HK-2 (cell line): ENCODE data around the gene RCAN2.

Experiments used
- DNase-seq: peaks from one replicate; pipeline ENCODE4 v3.0.0-alpha.2; 2018; ENCODE audit not compliant: unreplicated experiment

Gene RCAN2

GRCh38 chr6:46491628-46492547, 639 bp upstream of the RCAN2 start:
- no peak for DNase-seq

DNA sequence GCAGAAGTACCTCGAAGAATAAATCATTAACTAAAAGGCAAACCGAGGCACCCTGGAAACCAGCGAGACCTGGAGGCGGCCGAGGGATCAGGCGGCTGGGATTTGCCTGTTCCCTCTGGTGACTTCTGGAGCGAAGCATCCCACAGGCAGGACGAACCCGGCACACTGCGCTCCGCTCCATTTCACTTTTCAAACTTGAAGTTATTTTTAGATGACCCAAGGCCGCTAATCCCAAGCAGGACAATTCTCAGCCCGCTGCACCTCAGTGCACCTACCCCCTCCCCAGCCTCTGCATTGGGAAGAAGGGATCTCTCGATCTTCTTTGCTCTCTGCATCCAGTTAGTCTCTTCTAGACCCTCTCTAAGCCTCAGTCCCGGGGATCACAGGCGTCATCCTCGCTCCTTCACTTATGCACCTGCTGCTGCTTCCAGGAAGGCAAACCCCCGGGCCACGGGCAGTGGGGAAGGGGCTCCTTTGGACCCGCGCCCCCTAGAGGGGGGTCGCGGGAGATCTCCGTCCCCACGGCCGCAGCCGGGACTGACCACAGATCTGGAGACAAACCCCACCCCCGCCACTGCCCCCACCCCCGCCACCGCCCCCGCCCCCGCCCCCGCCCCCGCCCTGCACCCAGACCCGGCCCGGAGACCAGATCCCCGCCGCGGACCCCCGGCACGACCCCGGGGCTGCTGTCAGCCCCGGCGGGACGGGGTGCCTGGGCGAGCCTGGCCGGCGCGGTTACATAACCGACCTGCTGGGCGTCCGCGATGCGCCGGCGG, 636 bp downstream of the RCAN2 start:
- DNase-seq = no peak

GRCh38 chr6:46486181-46486580, 5.1 kb downstream of the RCAN2 start:
- no peak for DNase-seq

DNA sequence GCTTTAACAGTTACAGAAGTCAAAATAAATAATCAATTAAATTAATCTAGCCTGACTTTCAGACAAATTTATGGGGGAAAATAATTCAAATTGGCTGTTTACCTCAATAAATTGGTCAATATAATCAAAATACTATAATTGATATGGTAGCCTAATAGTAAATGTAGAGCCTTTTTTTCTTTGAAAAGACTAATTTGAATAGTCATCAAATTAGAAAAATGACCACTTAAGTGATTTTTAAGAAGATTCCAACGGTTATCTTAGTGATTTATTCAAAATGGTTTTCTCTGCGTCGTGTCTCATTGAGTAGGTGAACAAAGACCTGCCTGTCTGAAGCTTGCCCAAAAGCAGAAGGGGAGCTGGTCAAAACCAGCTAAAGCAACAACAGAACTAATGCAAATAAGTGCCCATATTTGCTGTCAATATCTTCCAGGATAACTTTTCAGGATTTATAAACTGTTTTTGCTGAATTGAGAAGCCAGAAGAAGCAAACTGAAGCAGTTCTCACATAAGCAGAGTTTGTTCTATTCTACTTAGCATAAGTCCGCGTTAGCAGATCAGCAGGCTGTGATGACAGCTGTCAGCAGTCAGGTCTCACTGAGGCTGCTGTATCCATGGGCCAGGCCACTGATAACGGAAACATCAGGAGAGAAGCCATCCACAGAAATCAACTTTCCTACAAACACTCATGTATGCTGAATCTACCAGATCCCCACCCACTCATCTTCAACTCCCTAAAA, 7.0 kb downstream of the RCAN2 start:
- DNase-seq = no peak

- no peak for DNase-seq
Measured at GRCh38 chr6:46476301-46476700, 14.9 kb downstream of the RCAN2 start.

DNA sequence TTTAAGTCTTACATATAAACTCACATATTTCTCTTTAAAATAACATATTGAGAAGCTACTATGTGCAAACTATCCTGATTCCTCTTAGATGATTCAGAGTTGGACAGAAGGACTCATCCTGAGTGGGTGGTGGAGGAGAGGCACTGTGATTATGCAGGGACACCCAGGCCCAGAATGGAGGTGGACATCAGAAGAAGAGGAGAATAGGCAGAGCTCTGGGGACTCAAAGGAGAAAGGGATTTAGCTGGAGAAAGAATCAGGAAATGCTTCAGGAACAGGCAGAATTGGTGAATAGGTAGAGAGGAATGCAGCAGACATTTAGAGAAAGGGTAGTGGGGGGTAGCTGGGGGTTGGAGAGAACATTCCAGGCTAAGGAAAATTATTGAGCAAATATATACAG, 17.4 kb downstream of the RCAN2 start:
- DNase-seq = no peak

DNA sequence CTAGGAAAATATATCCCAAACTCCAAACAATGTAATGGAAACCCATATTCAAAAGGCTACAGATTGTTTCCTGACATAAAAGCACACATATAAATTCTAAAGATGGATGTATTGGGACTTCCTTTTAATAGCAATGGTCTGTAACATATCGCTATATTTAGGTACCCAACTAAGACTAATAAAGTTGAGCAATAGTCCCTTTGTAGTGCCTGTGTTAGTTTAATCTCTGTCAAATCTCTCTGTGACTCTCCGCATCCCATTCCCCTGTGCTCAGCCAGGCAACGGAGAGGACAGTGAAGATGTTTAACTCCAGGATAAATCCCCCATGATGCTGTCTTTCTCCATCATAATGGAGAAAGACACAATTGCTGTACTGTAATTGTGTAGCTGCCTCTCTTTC, 19.0 kb downstream of the RCAN2 start:
- DNase-seq = no peak

DNA sequence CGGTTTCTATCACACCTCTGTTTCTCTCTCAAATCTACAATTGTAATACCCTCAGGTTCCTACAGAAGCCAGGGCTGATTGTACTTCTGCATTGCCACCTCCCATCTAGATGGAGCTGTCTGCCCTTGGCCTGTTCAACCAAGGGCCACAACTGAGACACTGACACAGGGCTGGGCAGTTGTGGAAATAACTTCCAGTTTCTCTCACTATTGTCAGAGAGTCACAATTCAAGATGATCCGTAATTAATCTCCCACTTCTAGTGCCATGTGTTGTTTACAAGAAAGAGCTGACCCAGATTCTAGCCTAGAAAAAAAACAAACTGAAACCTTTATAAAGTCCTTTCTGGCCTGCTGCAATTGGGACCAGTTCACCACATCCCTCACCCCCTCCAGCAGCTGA, 22.2 kb downstream of the RCAN2 start:
- no peak for DNase-seq

DNA sequence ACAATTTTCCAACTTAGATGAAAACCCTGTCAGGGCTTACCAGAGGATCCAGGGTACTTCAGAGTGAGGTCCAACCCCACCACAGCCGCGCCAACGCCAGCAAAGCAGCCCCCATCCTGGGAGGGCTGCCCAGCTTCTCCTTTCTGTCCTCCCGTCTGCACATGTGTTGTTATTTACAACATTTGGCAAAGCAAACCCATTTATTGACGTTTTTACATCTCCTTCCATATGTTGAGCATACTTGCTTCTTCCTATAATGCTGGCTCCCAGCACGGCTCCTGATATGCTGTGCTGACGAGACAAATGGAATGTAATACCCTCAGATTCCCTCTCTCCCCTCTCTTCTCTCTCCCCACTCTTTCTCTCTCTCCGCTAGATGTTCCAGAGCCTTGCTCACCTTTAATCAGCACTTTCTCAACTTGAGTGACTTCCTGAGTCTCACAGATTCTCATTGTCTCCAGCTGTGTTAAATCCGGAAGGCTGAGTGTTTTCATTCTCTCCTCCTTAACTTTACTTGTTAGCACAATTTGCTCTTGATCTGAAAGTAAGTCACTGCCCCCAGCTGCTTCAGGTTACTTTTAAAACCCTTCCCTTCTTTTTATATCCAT, 22.7 kb downstream of the RCAN2 start:
- DNase-seq = no peak

GRCh38 chr6:46466570-46466969, 24.7 kb downstream of the RCAN2 start:
- DNase-seq = no peak

DNA sequence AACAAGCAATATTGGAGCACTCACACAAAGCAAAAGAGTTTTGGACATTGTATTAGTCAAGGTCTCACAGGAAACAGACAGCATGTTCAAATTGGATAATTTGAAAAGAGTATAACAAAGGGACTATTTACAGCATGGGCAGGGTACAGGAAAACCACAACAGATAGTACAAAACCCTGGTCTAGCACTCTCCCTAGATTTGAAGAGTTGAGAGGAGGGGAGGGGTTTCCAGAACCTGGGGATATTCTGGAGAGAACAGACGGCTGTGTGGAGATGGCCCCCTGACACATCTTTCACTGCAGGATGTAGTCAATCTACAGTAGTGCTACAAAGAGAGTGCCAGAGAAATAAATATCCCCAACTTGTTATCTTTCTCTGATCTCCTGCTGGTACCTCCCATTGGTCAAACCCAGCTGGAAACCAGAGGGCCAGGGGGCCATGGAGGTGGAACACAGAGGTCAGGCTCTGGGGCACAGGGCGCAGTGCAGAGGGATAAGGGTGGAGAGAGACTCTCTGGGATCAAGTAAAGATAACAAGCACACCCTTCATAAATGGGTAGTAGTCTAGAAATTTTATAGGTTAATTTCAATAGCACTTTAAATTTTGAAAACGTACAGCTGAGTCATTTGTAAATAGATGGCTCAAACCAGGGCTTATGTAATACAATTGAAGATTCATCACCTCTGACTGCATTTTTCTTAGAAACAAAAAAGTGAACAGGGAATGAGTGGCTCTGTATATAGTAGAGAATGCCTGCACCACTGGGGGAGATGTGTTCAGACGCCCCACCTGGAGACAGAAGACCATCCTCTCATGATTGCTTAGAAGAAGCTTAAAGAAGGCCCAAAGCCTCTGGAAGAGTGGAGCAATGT, 25.7 kb downstream of the RCAN2 start:
- no peak for DNase-seq

GRCh38 chr6:46456297-46456696, 35.0 kb downstream of the RCAN2 start:
- no peak for DNase-seq

GRCh38 chr6:46454691-46455090, 36.6 kb downstream of the RCAN2 start:
- no peak for DNase-seq

GRCh38 chr6:46453741-46454316, 37.4 kb downstream of the RCAN2 start:
- no peak for DNase-seq

DNA sequence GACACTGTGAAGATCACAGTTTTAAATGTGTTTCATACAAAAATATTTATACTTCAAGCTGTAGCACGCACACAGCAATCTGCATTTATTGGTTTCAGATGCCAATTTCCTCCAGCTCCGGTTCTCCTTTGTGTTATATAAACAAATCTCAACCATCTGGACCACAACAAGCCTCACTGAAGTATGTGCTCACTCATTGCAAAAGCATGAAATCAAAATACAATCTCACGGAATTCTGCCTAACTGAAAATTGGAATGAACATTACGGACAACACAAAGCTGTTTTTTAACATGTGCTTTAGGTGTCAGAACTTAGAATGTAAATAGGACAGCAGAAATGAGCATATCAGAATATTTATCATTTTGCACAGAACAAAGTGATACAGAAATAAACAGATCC, 38.0 kb downstream of the RCAN2 start:
- no peak for DNase-seq

GRCh38 chr6:46452312-46452917, 38.8 kb downstream of the RCAN2 start:
- no peak for DNase-seq

DNA sequence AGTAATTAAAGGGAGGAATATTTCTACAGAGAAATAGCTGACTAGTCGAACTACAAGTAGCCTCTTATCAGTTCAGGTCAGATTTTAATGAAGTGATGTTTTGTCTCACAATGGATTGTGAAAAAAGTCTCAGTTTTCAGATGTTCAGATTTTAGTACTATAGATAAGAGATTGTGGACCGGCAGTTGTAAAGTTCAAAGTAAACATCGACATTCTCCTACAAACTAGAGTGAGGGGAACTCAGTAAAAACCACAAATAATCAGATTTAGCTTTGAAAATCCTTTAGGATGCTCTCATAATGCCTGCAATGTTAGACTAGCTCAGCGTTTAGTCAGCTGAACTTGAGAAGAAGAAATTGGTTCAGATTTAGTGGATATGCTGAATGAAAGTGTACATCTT, 39.9 kb downstream of the RCAN2 start:
- no peak for DNase-seq

DNA sequence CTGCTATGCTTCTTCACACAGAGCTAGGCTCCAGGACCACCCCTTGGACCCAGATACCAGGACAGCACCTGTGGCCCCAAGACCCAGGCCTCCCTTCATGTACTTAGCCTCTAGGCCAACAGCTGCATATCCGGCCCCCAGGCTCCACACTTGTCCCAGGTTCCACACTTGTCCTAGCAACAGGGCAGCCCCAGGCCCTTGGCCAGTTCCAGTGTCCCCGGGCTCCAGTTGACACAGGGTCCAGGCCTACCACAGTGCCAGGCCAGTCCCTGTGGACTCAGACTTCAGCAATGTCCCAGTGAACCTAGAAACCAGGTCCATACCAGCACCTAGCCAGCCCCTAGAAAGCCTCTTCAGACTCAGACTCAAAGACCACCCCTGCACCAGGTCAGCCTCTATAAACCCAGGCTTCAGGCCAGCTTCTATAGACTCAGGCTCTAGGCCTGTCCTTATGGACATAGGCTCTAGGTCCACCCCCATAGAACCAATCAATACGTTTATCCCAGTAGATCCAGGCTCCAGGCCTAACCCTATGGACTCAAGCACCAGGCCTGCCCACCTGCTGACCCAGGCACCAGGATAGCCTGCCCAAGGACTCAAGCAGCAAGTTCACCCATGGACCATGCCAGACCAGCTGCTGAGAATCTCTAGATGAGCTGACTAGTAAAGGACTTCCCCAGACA, 46.3 kb downstream of the RCAN2 start:
- DNase-seq = no peak

GRCh38 chr6:46443623-46444022, 47.6 kb downstream of the RCAN2 start:
- DNase-seq = no peak

DNA sequence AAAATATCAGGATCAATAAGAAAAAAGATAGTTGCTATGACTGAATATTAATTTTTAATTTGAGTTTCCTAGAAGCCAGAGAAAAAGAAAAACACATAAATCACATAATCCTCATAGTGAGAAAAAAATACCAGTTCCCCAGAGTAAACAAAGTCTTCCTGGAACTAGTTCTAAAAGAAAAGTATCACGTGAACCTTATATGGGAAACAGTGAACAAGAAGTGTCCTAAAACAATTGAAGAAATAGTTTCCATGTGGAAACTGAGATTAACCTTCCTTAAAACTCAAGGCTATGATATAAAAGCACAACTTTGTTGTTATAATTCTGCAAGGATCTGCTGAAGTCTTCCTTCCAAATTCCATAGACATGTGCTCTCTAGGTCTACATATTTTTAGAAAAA, 50.6 kb downstream of the RCAN2 start:
- DNase-seq = no peak
